ENCODE data around the gene REPIN1. TPM values are rescaled to one million over a fixed set of nuclear protein-coding genes. Genes with fewer than 3 reads are reported as not detected.

Gene REPIN1
- total RNA-seq, 1 donor from 2014 or later = 145 TPM

DNA sequence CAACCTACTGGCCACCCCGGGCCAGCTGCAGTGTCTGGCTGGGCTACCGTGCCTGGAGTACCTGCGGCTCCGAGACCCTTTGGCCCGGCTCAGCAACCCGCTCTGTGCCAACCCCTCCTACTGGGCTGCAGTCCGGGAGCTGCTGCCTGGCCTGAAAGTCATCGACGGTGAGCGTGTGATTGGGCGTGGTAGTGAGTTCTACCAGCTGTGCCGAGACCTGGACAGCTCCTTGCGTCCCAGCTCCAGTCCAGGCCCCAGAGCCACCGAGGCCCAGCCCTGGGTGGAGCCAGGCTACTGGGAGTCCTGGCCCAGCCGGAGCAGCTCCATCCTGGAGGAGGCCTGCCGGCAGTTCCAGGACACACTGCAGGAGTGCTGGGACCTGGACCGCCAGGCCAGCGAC, 31.4 kb upstream of the REPIN1 start:
- no peak for DNase-seq (ENCODE audit: low spot score)

DNA sequence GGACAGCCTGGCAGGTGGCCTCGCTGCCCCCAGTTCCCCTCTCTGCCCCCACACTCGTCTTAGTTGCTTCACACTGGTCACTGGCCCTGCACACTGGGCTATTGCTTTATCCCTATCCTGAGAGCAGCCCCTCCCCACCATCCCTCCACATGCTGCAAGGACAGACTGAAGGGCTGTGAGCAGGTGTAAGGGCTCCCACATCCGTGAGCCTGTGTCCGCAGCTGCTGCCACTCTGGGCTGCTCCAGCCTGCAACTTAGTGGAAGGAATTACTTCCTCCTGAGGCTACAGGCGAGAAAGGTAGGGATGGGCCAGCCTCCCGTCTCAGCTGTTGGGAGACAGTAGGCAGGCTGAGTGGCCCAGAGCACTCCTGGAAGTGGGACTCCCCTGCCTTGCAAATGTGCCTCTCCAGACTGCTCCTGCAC, 31.0 kb upstream of the REPIN1 start:
- no peak for DNase-seq (ENCODE audit: low spot score)

DNA sequence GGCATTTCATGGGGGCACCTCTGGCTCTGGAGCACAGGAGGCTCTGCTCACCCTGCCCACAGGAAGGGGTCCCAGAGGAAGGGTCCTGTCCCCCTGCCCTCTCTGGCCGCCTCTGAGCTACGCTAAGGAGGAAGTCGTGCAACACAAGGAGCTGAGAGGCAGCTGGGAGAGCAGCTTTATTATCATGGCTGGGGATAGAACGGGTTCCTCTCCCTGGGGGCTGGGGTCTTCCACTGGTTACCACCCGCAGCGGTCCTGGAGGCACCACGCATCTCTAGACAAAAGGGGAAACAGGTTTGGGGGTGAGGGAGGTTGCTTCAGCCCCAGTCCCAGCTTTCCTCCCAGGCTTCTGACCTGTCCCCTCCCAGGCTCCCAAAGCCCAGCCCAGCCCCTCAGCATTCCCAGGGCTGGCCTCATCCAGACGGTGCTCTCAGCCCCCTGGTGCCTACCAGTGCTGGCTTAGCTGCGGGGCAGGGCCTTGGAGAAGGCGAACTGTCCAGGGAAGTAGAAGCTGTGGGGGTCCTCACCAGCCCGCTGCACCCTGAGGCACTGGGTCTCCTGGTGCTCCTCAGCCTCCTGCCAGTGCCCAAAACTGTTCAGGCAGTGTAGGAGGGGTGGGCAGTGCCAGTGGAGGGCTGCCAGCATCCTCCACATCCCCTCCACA, 30.3 kb upstream of the REPIN1 start:
- no peak for DNase-seq (ENCODE audit: low spot score)

DNA sequence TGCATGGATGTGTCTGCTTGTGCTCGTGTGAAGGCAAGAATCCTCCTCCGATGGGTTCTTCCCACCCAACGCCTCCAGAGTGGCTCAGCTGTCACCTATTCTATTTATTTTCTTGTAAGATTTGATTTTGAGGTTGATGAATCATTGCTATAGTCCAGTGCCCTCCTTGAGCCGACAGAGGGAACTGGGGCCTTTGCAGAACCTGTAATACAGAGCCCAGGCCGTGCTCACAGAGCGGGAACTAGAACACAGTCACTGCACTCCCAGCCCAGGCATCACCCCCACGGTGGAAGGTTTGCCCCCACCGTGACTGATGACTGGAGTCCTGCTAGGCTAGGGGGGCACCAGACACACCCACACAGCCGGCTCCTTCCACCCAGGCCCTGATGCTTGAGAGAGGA, 29.2 kb upstream of the REPIN1 start:
- DNase-seq (ENCODE audit: low spot score) = no peak

DNA sequence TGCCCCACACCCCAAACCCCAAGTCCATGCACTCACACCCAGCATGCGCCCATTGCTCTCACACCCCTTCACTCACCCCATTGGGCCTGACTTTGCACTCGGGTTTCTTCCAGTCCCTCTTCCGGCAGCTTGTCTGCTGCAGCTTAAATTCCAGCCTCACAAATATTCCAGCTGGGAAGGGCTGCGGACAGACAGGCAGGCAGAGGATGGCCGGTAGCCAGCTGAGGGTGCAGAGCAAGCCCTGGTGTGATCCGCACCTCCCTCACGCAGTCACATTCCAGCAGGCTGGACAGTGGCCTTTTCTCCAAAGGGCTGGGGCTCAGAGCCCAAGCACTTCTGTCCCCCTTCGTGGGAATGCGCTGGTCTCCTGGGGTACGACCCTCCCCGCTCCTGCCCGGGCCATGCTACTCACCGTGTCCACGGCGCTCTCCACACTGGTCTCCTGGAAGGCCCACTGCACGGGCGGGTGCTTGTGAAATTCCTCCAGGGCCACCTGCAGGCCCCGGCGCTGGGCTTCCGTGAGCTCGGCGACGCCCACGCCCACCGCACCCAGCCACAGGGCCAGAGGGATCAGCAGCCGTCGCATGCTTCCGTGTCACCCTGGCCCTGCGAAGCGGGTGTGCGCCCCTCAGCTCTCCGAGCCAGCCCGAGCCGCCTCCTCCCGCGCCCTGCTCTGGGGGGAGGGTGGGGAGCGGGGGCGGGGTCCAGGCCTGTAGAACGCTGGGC, 28.4 kb upstream of the REPIN1 start:
- peak; percentile 57 for DNase-seq (ENCODE audit: low spot score)

DNA sequence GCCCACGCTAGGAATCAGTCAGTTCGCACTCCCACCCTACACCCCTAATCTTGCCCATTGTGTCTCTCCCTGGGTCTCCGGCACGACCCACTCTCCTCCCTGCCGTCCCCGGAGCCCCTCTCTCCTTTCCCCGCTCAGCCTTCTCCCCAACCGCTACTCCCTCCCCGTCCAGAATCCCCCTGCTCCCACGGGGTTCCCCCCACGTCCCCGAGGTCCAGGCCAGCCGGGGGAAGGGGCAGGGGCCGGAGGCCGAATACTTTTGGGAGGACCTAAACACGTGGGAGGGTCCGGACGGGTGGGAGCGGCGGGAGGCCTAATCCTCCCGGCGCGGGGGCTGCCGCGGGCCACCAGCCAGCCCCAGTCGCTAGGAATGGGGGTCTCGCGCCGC, 27.8 kb upstream of the REPIN1 start:
- no peak for DNase-seq (ENCODE audit: low spot score)

DNA sequence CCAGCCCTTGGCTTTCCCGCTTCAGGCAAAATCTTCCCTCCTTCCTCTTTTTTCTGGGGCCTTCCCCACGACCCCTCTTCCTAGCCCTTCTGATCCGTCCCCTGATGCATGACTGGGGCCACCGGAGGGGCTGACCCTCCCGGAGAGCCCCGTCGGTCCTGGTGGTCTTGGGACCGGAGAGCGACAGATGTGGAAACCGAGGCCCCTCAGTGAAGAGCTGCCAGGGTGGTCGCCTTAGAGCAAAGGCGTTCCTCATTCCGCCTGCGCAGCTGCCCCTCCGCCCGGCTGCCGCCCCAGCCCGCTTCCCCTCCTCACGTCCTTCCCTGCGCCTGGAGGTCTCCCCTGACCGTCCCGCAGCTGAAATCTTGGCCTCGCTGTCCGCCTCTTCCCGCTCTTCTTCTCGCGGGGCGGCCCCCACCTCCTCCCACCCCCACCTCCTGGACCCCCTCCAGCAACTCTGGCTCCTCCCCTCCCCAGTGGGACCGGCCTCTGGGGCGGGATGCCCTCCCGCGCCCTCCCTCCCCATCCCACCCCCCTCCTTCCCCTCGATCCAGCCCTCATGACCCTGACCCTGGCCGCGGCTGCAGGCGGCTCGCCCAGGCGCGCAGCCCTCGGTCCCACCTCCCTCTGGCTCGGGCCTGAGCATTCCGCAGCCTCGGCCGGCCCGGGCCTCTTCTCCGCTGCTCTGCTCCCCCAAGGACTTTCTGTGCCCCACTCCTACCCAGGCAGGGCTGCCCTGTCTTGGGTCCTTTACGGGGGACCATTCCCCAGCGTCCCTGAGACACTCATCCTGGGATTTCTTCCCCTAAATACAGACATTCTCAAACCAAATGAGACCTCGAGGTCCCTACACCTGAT, 27.1 kb upstream of the REPIN1 start, which contains the start of gene RARRES2:
Gene RARRES2 (minus strand): TSS at position 367 of the 858 bp plus-strand sequence. CDS start 1,020 bp downstream, outside the sequence.
- peak; percentile 44 for DNase-seq (ENCODE audit: low spot score)

DNA sequence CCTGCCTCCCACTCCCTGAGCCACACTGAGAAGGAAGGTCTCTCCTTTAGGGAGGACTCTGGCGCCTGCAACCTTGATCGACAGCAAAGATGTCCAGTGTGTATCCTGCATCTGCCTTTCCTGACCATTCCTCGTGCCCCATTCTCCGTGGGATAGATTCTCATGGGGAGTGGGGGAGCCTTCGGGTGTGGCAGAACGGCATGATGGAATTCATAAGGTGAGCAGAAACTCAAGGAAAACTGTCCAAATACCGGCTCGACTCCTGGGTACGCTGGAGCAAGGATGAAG, 26.6 kb upstream of the REPIN1 start:
- no peak for DNase-seq (ENCODE audit: low spot score)

DNA sequence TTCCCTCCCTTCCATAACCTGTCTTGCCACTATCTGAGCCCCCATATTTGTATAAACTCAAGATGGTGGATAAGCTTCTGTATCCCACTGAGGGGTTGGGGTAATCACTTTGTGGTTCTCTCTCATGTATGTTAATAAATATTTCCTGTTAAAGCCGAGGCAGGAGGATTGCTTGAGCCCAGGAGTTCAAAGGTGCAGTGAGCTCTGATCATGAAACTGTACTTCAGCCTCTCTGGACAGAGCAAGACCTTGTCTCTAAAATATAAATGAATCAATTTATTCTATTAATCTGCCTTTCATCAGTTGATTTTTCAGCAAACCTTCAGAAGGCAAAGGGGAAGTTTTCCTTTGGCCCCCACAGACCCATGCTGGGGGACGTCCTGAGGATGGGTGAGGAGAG, 25.4 kb upstream of the REPIN1 start:
- no peak for DNase-seq (ENCODE audit: low spot score)

DNA sequence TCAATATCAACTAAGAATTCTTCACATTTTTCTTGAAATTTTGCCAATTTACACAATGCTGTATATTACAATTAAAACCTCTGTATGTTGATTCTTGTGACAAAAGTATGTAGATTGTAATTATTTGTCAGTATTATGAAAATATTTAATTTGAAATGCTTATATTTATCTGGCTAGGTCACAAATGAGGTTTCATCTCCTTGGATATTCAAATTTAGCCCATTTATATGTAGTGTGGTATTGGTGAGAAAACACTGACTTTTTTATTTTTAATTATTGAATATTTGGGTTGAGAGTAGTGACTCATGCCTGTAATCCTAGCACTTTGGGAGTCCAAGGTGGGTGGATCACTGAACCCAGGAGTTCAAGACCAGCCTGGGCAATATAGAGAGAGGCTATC, 24.3 kb upstream of the REPIN1 start:
- DNase-seq (ENCODE audit: low spot score) = no peak

DNA sequence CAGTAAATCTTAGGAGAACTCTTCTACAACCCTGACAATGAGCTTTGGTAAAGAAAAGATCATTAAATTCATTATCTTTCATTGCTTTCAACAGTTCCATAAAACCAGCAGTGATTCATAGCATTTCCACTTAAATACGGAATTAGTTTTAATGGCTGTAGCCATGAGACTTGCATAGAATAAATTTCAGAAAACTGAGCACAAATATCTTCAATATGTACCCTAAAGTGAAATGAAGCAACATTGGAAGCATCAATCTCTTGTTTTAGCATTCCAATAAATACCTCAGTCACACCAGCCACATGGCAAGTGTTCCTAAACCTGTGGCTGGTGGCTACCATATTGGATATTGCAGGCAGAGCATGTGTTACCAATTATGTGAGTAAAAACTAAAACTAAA, 23.6 kb upstream of the REPIN1 start:
- DNase-seq (ENCODE audit: low spot score) = no peak

DNA sequence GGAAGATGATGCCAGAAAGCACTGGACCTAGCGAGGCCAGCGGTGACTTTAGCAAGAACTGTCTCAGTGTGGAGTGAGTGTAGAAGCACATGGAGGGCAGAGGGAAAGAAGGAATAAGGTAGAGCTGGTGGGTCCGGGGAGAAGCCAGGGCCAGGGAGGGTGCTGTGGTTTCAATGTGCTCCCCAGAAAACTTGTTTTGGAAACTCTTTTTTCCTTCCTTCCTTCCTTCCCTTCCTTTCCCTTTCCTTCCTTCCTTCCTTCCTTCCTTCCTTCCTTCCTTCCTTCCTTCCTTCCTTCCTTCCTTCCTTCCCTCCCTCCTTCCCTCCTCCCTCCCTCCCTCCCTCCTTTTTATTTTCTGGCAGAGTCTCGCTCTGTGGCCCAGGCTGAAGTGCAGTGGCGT, 21.7 kb upstream of the REPIN1 start:
- DNase-seq (ENCODE audit: low spot score) = no peak

DNA sequence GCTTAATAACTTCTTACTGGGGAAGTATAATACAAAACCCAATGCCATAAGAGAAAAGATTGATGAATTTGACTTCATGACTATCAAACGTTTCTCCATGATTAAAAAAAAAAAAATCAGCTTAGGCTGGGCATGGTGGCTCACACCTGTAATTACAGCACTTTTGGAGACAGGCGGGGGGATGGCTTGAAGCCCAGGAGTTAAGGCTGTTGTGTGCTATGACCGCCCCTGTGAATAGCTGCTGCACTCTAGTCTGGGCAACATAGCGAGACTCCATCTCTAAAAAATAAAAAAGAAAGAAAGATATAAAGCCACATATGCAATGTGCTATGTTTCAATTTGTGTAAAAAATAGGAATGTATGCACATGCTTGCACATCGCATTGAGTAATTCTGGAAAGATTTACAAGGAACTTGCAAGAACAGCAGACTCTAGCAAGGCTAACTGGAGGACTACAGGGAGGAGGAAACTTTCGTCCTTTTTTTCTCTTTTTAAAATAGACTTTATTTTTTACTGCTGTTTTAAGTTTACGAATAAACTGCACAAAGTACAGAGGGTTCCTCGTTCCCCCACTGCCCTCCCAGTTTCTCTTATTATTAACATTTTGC, 16.9 kb upstream of the REPIN1 start:
- DNase-seq (ENCODE audit: low spot score) = no peak

DNA sequence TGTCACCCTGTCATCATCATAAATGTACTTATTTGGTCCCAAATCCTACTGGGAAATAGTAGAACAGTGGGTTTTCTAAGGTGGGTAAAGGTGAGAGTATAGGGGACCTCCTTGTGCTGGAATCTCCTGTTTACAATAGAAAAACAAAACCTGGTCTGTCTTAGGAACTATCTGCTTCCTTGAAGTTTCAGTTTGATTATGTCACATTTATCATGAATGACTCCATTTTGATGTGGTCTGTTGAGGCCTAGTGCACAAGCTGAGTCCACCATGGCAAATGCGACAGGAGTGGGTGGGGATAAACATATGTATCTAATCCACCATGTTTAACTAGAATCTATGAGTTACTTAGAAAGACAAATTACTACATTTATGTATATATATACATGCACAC, 13.0 kb upstream of the REPIN1 start:
- DNase-seq (ENCODE audit: low spot score) = no peak

DNA sequence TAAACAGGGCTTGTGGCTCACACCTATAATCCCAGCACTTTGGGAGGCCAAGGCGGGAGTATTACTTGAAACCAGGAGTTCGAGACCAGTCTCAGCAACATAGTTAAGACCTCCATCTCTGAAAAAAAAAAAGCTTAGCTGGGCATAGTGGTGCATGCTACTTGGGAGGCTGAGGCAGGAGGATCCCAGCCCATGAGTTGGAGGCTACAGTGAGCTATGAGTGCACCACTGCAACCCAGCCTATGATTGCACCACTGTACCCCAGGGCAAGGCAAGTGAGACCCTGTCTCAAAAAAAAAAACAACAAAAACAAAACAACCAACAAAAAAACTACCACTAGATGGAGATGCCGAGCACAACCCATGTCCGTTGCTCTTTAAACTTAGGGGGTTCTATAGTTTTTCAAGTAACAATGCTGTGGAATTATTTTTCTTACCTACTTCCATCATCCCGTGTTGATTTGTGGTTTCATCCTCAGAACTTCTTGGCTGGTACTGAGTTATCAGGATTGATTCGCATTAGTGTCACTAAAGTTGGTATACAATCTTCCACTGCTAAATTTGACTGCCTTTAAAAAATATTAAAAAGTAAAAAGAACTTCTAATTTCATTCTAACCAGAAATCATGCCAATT, 12.2 kb upstream of the REPIN1 start:
- DNase-seq (ENCODE audit: low spot score) = no peak

DNA sequence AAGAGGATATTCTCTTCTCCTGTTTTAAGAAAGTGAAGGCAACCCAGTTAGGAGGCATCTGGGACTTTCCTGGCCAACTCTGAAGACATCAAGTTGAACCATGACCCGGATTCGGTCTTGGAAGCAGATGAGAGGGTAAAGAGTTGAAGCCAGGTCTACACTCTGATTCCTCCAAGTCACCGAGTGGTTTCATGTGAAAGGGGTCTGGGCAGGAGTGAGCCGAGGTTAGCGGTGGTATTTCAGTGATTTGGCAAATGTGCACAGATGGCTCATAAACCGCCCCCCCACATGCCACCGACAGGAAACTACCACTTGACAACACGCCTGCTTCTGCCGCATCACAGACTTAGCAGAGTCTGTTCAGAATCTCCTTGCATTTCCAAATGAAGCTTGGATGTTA, 11.4 kb upstream of the REPIN1 start:
- no peak for DNase-seq (ENCODE audit: low spot score)

DNA sequence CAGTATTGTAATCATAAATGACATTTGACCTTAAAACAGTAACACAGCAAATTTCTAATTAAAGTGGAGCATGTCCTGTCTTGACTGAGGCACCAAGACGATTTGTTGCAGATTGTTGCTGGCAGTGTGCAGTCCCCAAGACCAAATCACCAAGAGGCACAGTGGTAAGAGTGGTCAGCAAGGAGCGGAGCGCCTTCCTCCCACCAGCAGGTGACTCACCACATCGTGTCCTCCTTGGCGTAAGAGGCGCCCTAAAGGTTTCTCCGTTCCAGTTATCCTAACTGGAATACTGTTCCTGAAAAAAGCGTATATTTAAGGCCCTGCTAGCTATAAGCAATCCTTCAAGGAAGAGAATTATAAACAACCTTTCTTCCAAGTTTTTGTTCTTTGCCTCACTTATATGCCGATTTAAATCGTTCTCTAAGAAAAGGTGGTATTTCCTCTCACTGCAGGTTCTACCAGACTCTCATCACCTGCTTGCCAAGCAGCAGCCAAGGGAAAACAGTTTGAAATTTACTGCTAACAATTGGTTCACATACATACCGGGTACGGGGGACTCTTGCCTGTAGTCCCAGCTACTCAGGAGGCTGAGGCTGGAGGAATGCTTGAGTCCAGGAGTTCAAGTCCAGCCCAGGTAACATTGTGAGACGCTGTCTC, 10.7 kb upstream of the REPIN1 start:
- DNase-seq (ENCODE audit: low spot score) = no peak

DNA sequence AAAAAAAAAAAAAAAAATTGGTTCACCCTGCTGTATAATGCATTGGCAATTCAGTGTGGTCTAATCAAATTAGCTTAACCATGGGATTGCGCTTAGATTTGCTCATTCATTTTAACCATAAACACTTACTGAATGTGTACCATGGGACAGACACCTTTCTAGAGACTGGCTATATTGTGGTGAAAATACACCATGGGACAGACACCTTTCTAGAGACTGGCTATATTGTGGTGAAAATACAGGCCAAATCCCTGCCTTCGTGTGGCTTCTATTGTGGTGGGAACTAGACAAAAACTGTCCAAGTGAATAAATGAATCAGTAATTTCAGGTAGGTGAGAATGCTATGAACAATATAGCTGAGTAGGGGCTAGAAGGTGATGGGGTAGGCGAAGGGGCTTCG, 10.2 kb upstream of the REPIN1 start:
- no peak for DNase-seq (ENCODE audit: low spot score)

DNA sequence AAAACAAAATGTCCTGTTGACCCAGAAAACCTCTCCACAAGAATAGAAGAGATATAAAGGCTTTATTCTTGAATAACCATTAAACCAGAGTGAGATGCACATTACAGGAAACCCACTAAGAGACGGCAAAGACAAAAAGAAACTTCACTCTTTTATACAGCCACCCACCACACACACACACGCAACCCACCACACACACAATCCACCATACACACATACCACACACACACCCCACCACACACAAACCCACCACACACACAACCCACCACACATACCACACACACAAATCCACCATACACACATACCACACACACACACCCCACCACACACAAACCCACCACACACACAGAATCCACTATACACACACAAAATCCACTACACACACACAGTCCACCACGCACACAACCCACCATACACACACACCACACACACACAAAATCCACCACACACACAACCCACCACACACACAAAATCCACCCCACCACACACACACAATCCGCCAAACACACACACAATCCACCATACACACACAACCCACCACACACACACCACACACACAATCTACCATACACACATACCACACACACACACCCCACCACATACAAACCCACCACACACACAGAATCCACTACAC, 9.5 kb upstream of the REPIN1 start:
- no peak for DNase-seq (ENCODE audit: low spot score)

DNA sequence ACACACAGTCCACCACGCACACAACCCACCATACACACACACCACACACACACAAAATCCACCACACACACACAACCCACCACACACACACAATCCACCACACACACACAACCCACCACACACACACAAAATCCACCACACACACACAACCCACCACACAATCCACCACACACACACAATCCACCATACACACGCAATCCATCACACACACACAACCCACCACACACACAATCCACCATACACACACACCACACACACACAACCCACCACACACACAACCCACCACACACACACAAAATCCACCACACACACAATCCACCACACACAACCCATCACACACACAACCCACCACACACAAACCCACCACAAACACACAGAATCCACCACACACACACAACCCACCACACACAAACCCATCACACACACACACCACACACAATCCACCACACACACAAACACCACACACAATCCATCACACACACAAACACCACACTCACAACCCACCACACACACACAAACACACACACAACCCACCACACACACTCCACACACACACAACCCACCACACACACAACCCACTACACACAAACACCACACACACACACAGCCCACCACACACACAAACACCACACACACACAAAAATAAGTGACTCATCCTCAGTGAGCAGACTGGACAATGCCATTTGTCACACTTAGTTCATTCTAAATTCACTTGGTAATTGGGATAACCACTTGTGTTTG, 8.8 kb upstream of the REPIN1 start:
- DNase-seq (ENCODE audit: low spot score) = no peak

Data from mucosa of gallbladder (tissue), 1 donor.